Measurements from ENCODE around the gene HCRTR1.
A peak's percentile ranks its signal among the peaks of the same experiment; 100 is the strongest.

HCRTR1 gene

GRCh38 chr1:31633117-31633516, 15.6 kb downstream of the HCRTR1 start:
- TF ChIP-seq, protein P1, sequence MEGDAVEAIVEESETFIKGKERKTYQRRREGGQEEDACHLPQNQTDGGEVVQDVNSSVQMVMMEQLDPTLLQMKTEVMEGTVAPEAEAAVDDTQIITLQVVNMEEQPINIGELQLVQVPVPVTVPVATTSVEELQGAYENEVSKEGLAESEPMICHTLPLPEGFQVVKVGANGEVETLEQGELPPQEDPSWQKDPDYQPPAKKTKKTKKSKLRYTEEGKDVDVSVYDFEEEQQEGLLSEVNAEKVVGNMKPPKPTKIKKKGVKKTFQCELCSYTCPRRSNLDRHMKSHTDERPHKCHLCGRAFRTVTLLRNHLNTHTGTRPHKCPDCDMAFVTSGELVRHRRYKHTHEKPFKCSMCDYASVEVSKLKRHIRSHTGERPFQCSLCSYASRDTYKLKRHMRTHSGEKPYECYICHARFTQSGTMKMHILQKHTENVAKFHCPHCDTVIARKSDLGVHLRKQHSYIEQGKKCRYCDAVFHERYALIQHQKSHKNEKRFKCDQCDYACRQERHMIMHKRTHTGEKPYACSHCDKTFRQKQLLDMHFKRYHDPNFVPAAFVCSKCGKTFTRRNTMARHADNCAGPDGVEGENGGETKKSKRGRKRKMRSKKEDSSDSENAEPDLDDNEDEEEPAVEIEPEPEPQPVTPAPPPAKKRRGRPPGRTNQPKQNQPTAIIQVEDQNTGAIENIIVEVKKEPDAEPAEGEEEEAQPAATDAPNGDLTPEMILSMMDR (IDR thresholded peaks at IDR 0.05; ENCODE audit: low read depth, low read length) = peak; percentile 58
- H3K4me3 ChIP-seq (ENCODE audit: low read depth, low read length) = no peak overlapping the region

DNA sequence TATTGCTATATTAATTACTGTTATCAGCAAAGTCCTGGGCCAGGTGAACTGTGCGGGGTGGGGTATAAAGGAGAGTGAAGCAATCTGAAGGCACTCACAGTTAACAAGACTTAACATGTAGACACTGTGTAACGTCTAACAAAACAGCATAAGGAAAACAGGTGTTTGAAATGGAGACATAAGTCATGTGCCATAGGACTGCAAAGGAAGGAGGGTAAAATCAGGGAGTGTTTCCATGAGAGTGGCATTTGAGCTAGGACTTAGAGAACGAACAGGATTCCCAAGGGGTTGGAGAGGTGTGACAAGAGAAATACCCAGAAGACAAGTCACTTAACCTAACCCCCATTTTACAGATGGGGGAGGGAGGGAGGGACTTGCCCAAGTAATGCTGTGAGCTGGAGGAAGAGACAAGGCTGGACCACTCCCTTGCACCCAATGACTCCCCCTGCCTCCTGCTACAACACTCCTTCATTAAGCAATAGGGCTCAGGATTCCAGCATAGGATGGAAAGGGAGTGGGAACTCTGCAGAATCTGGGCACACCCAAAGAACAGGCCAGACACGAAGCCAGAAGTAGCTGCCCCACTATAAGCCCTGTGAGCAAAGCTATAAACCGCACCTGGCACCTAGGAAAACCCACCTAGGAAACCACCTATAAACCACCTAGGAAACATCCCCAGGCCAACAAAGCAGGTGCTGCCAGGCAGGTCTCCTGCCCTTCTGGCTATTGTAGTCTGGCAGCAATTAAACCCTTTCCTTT, 20.6 kb downstream of the HCRTR1 start:
- TF ChIP-seq, protein P1 (IDR thresholded peaks at IDR 0.05; ENCODE audit: low read depth, low read length) = no peak
- no peak overlapping the region for H3K4me3 ChIP-seq (ENCODE audit: low read depth, low read length)

GRCh38 chr1:31639543-31639942, 22.1 kb downstream of the HCRTR1 start:
- TF ChIP-seq, protein P1 (IDR thresholded peaks at IDR 0.05; ENCODE audit: low read depth, low read length) = no peak
- H3K4me3 ChIP-seq (ENCODE audit: low read depth, low read length) = no peak overlapping the region

DNA sequence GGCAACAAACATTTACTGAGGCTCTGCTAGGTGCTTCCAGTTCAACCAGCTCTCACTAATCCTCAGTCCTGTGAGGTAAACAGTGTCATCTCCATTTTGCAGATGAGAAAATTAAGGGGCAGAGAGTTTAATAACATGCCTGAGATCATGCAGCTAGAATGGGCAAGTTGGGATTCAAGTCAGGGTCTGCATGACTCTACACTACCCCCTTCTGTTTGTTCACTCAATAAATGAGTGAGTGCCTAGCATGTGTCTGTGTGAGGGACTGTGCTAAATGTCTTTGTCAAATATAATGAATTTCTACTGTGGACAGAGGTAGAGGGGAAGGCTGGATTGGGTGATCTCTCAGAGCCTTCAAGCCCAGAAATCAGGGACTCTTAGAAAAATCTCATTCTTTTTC, 22.7 kb downstream of the HCRTR1 start:
- no peak overlapping the region for H3K4me3 ChIP-seq (ENCODE audit: low read depth, low read length)
- TF ChIP-seq, protein P1 (IDR thresholded peaks at IDR 0.05; ENCODE audit: low read depth, low read length) = no peak

DNA sequence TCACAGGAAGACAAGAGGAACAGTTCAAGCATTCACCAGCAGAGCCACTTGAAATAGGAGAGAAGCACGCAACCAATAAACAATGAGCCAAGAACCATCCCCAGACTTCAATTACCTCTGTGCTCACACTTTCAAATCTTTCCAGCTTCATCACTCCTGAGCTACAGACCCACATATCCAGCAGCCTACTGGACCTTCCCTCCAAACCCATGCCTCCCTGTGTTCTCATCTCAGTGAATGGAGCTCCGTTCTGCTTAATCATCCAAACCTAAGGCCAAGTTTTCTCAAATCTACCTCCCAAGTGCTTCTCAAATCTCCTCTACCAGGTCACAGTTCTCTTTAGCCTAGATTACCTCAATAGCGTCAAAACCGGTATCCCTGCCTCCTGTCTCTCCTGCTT, 23.5 kb downstream of the HCRTR1 start:
- no peak overlapping the region for H3K4me3 ChIP-seq (ENCODE audit: low read depth, low read length)
- TF ChIP-seq, protein P1 (IDR thresholded peaks at IDR 0.05; ENCODE audit: low read depth, low read length) = no peak

- TF ChIP-seq, protein P1 (IDR thresholded peaks at IDR 0.05; ENCODE audit: low read depth, low read length) = no peak
- no peak overlapping the region for H3K4me3 ChIP-seq (ENCODE audit: low read depth, low read length)
These were observed 24.9 kb downstream of the HCRTR1 start for GRCh38 chr1:31642366-31642765.

DNA sequence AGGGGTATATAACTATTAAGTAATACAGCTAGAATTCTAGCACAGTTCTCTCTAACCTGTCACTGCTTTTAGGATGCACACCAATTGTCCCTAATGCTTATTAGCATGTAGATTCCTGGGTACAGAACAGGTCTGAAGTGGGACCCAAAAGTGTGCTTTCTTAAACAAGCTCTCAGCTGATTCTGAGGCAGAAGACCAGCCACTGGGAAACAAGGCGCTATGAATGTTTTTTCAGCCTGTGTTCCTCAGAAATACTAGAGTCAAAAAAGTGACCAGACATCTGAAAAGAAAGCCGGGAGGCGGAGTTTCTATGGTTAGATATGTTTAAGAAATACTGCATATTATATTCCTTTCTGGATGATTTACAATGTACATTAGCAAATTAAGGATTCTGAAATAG, 25.4 kb downstream of the HCRTR1 start:
- TF ChIP-seq, protein P1 (IDR thresholded peaks at IDR 0.05; ENCODE audit: low read depth, low read length) = no peak
- no peak overlapping the region for H3K4me3 ChIP-seq (ENCODE audit: low read depth, low read length)
